Hepatocyte (in vitro differentiated cells): ENCODE measurements around the gene DBP.

Experiments used
- CTCF ChIP-seq: fragments of 200-600 bp; sonication (generic); IDR thresholded peaks from 2 replicates; pipeline ENCODE4 v1.5.1; 2016; ENCODE audit warnings: antibody characterized with exemption, mild to moderate bottlenecking; ENCODE audit not compliant: poor library complexity
- EZH2 ChIP-seq: fragments of 200-600 bp; sonication (generic); IDR thresholded peaks from 2 replicates; pipeline ENCODE4 v1.6.1; 2016; ENCODE audit warnings: antibody characterized with exemption, mild to moderate bottlenecking, borderline replicate concordance

DNA sequence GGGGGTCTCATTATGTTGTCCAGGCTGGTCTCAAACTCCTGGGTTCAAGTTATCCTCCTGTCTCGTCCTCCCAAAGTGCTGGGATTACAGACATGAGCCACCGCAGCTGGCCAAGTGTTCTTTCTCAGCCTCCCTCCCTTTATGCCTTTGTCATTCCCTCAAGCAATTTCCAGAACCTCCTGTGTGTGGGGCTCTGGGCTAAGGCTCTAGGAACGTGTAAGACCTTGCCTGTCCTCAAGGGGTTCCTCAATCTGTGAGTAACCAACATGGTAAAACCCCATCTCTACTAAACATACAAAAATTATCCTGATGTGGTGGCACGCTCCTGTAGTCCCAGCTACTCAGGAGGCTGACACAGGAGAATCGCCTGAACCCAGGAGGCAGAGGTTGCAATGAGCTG, 46.2 kb downstream of the DBP start:
- TF ChIP-seq EZH2: no peak
- TF ChIP-seq CTCF: no peak
